Mesenchymal stem cell (in vitro differentiated cells and primary cell): ENCODE data around the gene HMX1.

Experiments used
- DNase-seq: peaks from one replicate; pipeline ENCODE4 v3.0.0-alpha.2; 2013
- H2AFZ ChIP-seq: one replicate; pipeline ENCODE4 v1.6.1; 2013; ENCODE audit warnings: low read depth, mild to moderate bottlenecking, control low read depth, inconsistent platforms, low read length, moderate library complexity
- H2AK5ac ChIP-seq: 2 replicates; pipeline ENCODE4 v1.6.1; 2013; ENCODE audit warnings: low read length, moderate library complexity, mild to moderate bottlenecking, inconsistent platforms; ENCODE audit not compliant: severe bottlenecking
- H2BK120ac ChIP-seq: one replicate; pipeline ENCODE4 v1.6.1; 2013; ENCODE audit warnings: low read depth, mild to moderate bottlenecking, inconsistent platforms, low read length, moderate library complexity
- H2BK12ac ChIP-seq, 2 experiments: one replicate each; pipeline ENCODE4 v1.6.1; 2013; ENCODE audit warnings: inconsistent platforms in 2 of 2, low read length in 2 of 2, mild to moderate bottlenecking in 2 of 2, moderate library complexity in 2 of 2, control low read depth in 1 of 2
- H2BK15ac ChIP-seq: one replicate; pipeline ENCODE4 v1.6.1; 2013; ENCODE audit warnings: mild to moderate bottlenecking, low read depth, inconsistent platforms; ENCODE audit not compliant: poor library complexity, severe bottlenecking
- H2BK5ac ChIP-seq: 2 replicates; pipeline ENCODE4 v1.6.1; 2013; ENCODE audit warnings: low read depth, mild to moderate bottlenecking, low read length, control low read depth, inconsistent platforms; ENCODE audit not compliant: poor library complexity, severe bottlenecking
- H3K14ac ChIP-seq, 2 experiments: one replicate each; pipeline ENCODE4 v1.6.1; 2013; ENCODE audit warnings: inconsistent platforms in 2 of 2, low read length in 2 of 2, control low read depth in 1 of 2, mild to moderate bottlenecking in 1 of 2, moderate library complexity in 1 of 2
- H3K18ac ChIP-seq, 2 experiments: one replicate each; pipeline ENCODE4 v1.6.1; 2013; ENCODE audit warnings: inconsistent platforms in 2 of 2, low read length in 2 of 2, control low read depth in 1 of 2, low read depth in 1 of 2, mild to moderate bottlenecking in 1 of 2
- H3K23ac ChIP-seq, 2 experiments: one replicate each; pipeline ENCODE4 v1.6.1; 2013; ENCODE audit warnings: inconsistent platforms in 2 of 2, low read length in 2 of 2, mild to moderate bottlenecking in 2 of 2, moderate library complexity in 2 of 2, control low read depth in 1 of 2
- H3K27ac ChIP-seq: 2 replicates; pipeline ENCODE4 v1.5.1; 2013; ENCODE audit warnings: mild to moderate bottlenecking, moderate library complexity, low read length, control low read depth, inconsistent platforms; ENCODE audit not compliant: poor library complexity, severe bottlenecking
- H3K27me3 ChIP-seq, 2 experiments: 2 replicates each; pipeline versions ENCODE4 v1.6.1 to v1.7.0; 2013; ENCODE audit warnings: low read length in 2 of 2, mild to moderate bottlenecking in 2 of 2, moderate library complexity in 2 of 2, control low read depth in 1 of 2, inconsistent platforms in 1 of 2; ENCODE audit not compliant: control insufficient read depth in 1 of 2, insufficient read depth in 1 of 2
- H3K36me3 ChIP-seq, 2 experiments: 2 replicates each; pipeline versions ENCODE4 v1.6.1 to v1.7.0; 2013; ENCODE audit warnings: low read length in 2 of 2, control low read depth in 1 of 2, inconsistent platforms in 1 of 2, low read depth in 1 of 2, mild to moderate bottlenecking in 1 of 2; ENCODE audit not compliant: insufficient read depth in 2 of 2, control insufficient read depth in 1 of 2
- H3K4ac ChIP-seq, 2 experiments: one replicate each; pipeline ENCODE4 v1.6.1; 2013; ENCODE audit warnings: inconsistent platforms in 2 of 2, low read length in 2 of 2, mild to moderate bottlenecking in 2 of 2, moderate library complexity in 2 of 2, control low read depth in 1 of 2, low read depth in 1 of 2
- H3K4me1 ChIP-seq: 2 replicates; pipeline ENCODE4 v1.6.1; 2013; ENCODE audit warnings: low read depth, low read length, control low read depth; ENCODE audit not compliant: control insufficient read depth, insufficient read depth
- H3K4me2 ChIP-seq: 2 replicates; pipeline ENCODE4 v1.6.1; 2013; ENCODE audit warnings: low read length, mild to moderate bottlenecking, inconsistent platforms; ENCODE audit not compliant: poor library complexity, severe bottlenecking
- H3K4me3 ChIP-seq, 2 experiments: 2 replicates each; pipeline versions ENCODE4 v1.5.1 to v1.7.0; 2013; ENCODE audit warnings: low read length in 2 of 2, mild to moderate bottlenecking in 2 of 2, control low read depth in 1 of 2, low read depth in 1 of 2; ENCODE audit not compliant: insufficient read depth in 1 of 2
- H3K79me1 ChIP-seq: replicated peaks from 2 replicates; pipeline ENCODE4 v1.6.1; 2013; ENCODE audit warnings: mild to moderate bottlenecking, control low read depth, low read length, inconsistent platforms; ENCODE audit not compliant: poor library complexity, severe bottlenecking
- H3K9ac ChIP-seq: 2 replicates; pipeline ENCODE4 v1.7.0; 2013; ENCODE audit warnings: mild to moderate bottlenecking, low read length, moderate library complexity
- H3K9me3 ChIP-seq: 2 replicates; pipeline ENCODE4 v1.7.0; 2013; ENCODE audit warnings: mild to moderate bottlenecking, low read length; ENCODE audit not compliant: control insufficient read depth
- H4K8ac ChIP-seq: one replicate; pipeline ENCODE4 v1.6.1; 2013; ENCODE audit warnings: inconsistent platforms, mild to moderate bottlenecking, low read length, moderate library complexity
- H4K91ac ChIP-seq: one replicate; pipeline ENCODE4 v1.6.1; 2013; ENCODE audit warnings: mild to moderate bottlenecking, low read length, inconsistent platforms
- WGBS: methylation state at CpG from one replicate; pipeline ENCODE4 v1.1.7; 2013; ENCODE audit warnings: mixed read lengths; 5-methylcytosine and 5-hydroxymethylcytosine counted together

Gene HMX1

GRCh38 chr4:8837181-8837841 lies 34.3 kb downstream of the HMX1 start:
- Histone ChIP-seq H3K4ac (no peak overlapping the region), H3K14ac (no peak overlapping the region), H2BK12ac (no peak overlapping the region), H3K27ac (no peak overlapping the region), H2BK5ac (no peak overlapping the region), H4K8ac (no peak overlapping the region), H2BK15ac (no peak overlapping the region), H2AFZ (no peak overlapping the region), H3K4me3 (no peak overlapping the region), H3K18ac (no peak overlapping the region), H2BK120ac (no peak overlapping the region), H3K9me3 (no peaks in the 10 kb centered on the region), H3K27me3 (peaks cover 0 to 27% of the 10 kb centered on the region in 2 experiments), H3K4me2 (no peak overlapping the region), H4K91ac (no peak overlapping the region), H3K9ac (no peak overlapping the region), H3K79me1 (no peaks in the 10 kb centered on the region), H3K23ac (no peak overlapping the region), H2AK5ac (no peak overlapping the region), H3K4me1 (no peaks in the 10 kb centered on the region), H3K36me3 (no peaks in the 10 kb centered on the region)
- no peak for DNase-seq
- WGBS: 74% methylated on average over 19 of the region's 19 CpGs

- Histone ChIP-seq H3K18ac (no peak overlapping the region), H2BK5ac (no peak overlapping the region), H3K27ac (no peak overlapping the region), H2BK12ac (no peak overlapping the region), H2BK120ac (no peak overlapping the region), H3K9ac (no peak overlapping the region), H3K79me1 (no peaks in the 10 kb centered on the region), H3K9me3 (no peaks in the 10 kb centered on the region), H2BK15ac (no peak overlapping the region), H4K8ac (no peak overlapping the region), H3K27me3 (peaks cover 0 to 32% of the 10 kb centered on the region in 2 experiments), H3K4me1 (no peaks in the 10 kb centered on the region), H3K4ac (no peak overlapping the region), H2AK5ac (no peak overlapping the region), H3K36me3 (no peaks in the 10 kb centered on the region), H3K14ac (no peak overlapping the region), H3K4me2 (no peak overlapping the region), H3K4me3 (no peak overlapping the region), H4K91ac (no peak overlapping the region), H3K23ac (no peak overlapping the region), H2AFZ (no peak overlapping the region)
- DNase-seq: no peak
- 86% methylated on average over 18 of the region's 18 CpGs for WGBS
Measured at GRCh38 chr4:8836664-8837171, 34.9 kb downstream of the HMX1 start.

- Histone ChIP-seq H2AFZ (no peak overlapping the region), H3K14ac (no peak overlapping the region), H2BK120ac (no peak overlapping the region), H3K9me3 (no peaks in the 10 kb centered on the region), H3K27ac (no peak overlapping the region), H4K91ac (no peak overlapping the region), H2AK5ac (no peak overlapping the region), H2BK12ac (no peak overlapping the region), H2BK5ac (no peak overlapping the region), H3K23ac (no peak overlapping the region), H3K9ac (no peak overlapping the region), H2BK15ac (no peak overlapping the region), H3K4ac (no peak overlapping the region), H3K36me3 (no peaks in the 10 kb centered on the region), H3K79me1 (no peaks in the 10 kb centered on the region), H3K4me1 (no peaks in the 10 kb centered on the region), H3K4me3 (no peak overlapping the region), H3K18ac (no peak overlapping the region), H3K27me3 (peaks cover 0 to 39% of the 10 kb centered on the region in 2 experiments), H4K8ac (no peak overlapping the region), H3K4me2 (no peak overlapping the region)
- no peak for DNase-seq
- WGBS: 90% methylated on average over 15 of the region's 15 CpGs
Measured at GRCh38 chr4:8835521-8836365, 35.9 kb downstream of the HMX1 start.

GRCh38 chr4:8834681-8835220 lies 36.9 kb downstream of the HMX1 start:
- 79% methylated on average over 11 of the region's 11 CpGs for WGBS
- Histone ChIP-seq H3K18ac (no peak overlapping the region), H2BK120ac (no peak overlapping the region), H2AFZ (no peak overlapping the region), H2BK15ac (no peak overlapping the region), H3K27ac (no peak overlapping the region), H3K4ac (no peak overlapping the region), H3K4me1 (no peaks in the 10 kb centered on the region), H2BK5ac (no peak overlapping the region), H3K14ac (no peak overlapping the region), H3K9me3 (no peaks in the 10 kb centered on the region), H3K4me2 (no peak overlapping the region), H3K9ac (no peak overlapping the region), H3K27me3 (peaks cover 0 to 44% of the 10 kb centered on the region in 2 experiments), H3K4me3 (no peak overlapping the region), H4K8ac (no peak overlapping the region), H3K23ac (no peak overlapping the region), H2BK12ac (no peak overlapping the region), H3K79me1 (no peaks in the 10 kb centered on the region), H2AK5ac (no peak overlapping the region), H3K36me3 (no peaks in the 10 kb centered on the region), H4K91ac (no peak overlapping the region)
- no peak for DNase-seq
